Measurements from ENCODE around the gene TSPAN9.

Gene TSPAN9

GRCh38 chr12:3136641-3137267, 59.6 kb downstream of the TSPAN9 start:
- DNase-seq (ENCODE audit: extremely low spot score), result no peak
- CTCF ChIA-PET, result interaction anchor here (0.9 to 7.0 kb wide), 6 partner anchors 14 to 164 kb away, joined by 3 to 128 read pairs (median 4); no protein-coding TSS in a partner anchor
- TF ChIP-seq CTCF (IDR thresholded peaks at IDR 0.05; ENCODE audit: control extremely low read depth, extremely low read depth, low read depth, missing control alignments), result no peak
- POLR2A ChIA-PET, result no interaction called here

GRCh38 chr12:3137268-3137781, 60.1 kb downstream of the TSPAN9 start:
- POLR2A ChIA-PET, result no interaction called here
- CTCF ChIA-PET, result interaction anchor here (0.9 to 7.0 kb wide), 5 partner anchors 15 to 164 kb away, joined by 3 to 128 read pairs (median 5); no protein-coding TSS in a partner anchor
- no peak for DNase-seq (ENCODE audit: extremely low spot score)
- no peak for TF ChIP-seq CTCF (IDR thresholded peaks at IDR 0.05; ENCODE audit: control extremely low read depth, extremely low read depth, low read depth, missing control alignments)

GRCh38 chr12:3137814-3138445, 60.8 kb downstream of the TSPAN9 start:
- ChIA-PET CTCF (interaction anchor here (0.9 to 7.0 kb wide), 4 partner anchors 9 to 139 kb away, joined by 3 to 128 read pairs (median 14); no protein-coding TSS in a partner anchor), POLR2A (no interaction called here)
- no peak for DNase-seq (ENCODE audit: extremely low spot score)
- no peak for TF ChIP-seq CTCF (IDR thresholded peaks at IDR 0.05; ENCODE audit: control extremely low read depth, extremely low read depth, low read depth, missing control alignments)

- DNase-seq (ENCODE audit: extremely low spot score), result no peak
- TF ChIP-seq CTCF (IDR thresholded peaks at IDR 0.05; ENCODE audit: control extremely low read depth, extremely low read depth, low read depth, missing control alignments), result no peak
- POLR2A ChIA-PET, result no interaction called here
- CTCF ChIA-PET, result interaction anchor here (1.0 to 2.2 kb wide), 6 partner anchors 10 to 161 kb away, joined by 3 to 20 read pairs (median 5); no protein-coding TSS in a partner anchor
These were observed 61.8 kb downstream of the TSPAN9 start for GRCh38 chr12:3138941-3139511.

- CTCF ChIA-PET, result interaction anchor here (1.2 to 2.2 kb wide), 4 partner anchors 53 to 160 kb away, joined by 3 to 20 read pairs (median 6); no protein-coding TSS in a partner anchor
- POLR2A ChIA-PET, result no interaction called here
- DNase-seq (ENCODE audit: extremely low spot score), result no peak
- no peak for TF ChIP-seq CTCF (IDR thresholded peaks at IDR 0.05; ENCODE audit: control extremely low read depth, extremely low read depth, low read depth, missing control alignments)
These were observed 62.6 kb downstream of the TSPAN9 start for GRCh38 chr12:3139760-3140159.

- POLR2A ChIA-PET, result no interaction called here
- DNase-seq (ENCODE audit: extremely low spot score), result no peak
- CTCF ChIA-PET, result interaction anchor here (1.1 to 2.2 kb wide), 4 partner anchors 40 to 160 kb away, joined by 3 to 20 read pairs (median 6); no protein-coding TSS in a partner anchor
- no peak for TF ChIP-seq CTCF (IDR thresholded peaks at IDR 0.05; ENCODE audit: control extremely low read depth, extremely low read depth, low read depth, missing control alignments)
These were observed 63.1 kb downstream of the TSPAN9 start for GRCh38 chr12:3140284-3140683.
